ENCODE results near the gene ZNF423.

DNA sequence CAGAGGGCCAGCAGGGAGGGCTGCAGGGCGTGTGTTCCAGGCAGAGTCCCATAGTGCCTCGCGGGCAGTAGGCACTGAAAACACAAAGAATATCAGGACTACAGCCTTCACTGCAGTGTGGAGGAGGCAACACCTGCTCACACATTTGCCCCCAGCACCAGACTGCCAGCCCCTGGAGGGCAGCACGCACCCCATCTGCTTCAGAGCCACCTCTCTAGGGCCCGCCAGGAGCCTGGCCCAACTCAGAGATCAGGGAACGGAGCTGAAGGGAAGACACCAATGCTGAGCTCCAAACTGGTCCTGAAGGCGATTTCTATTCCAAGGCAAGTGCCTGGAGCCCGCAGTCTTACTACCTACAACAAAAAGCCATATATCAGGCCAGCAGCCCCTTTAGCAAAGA, 130.3 kb downstream of the ZNF423 start:
- TF ChIP-seq SIN3A (IDR thresholded peaks at IDR 0.05; ENCODE audit: borderline replicate concordance, insufficient read depth, low read depth, low read length) (no peak), POLR2AphosphoS5 (IDR thresholded peaks at IDR 0.05; ENCODE audit: low read depth, low read length) (no peak)
- TF ChIP-seq, protein P1, sequence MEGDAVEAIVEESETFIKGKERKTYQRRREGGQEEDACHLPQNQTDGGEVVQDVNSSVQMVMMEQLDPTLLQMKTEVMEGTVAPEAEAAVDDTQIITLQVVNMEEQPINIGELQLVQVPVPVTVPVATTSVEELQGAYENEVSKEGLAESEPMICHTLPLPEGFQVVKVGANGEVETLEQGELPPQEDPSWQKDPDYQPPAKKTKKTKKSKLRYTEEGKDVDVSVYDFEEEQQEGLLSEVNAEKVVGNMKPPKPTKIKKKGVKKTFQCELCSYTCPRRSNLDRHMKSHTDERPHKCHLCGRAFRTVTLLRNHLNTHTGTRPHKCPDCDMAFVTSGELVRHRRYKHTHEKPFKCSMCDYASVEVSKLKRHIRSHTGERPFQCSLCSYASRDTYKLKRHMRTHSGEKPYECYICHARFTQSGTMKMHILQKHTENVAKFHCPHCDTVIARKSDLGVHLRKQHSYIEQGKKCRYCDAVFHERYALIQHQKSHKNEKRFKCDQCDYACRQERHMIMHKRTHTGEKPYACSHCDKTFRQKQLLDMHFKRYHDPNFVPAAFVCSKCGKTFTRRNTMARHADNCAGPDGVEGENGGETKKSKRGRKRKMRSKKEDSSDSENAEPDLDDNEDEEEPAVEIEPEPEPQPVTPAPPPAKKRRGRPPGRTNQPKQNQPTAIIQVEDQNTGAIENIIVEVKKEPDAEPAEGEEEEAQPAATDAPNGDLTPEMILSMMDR (IDR thresholded peaks at IDR 0.05) = no peak
- TF ChIP-seq, protein P2, sequence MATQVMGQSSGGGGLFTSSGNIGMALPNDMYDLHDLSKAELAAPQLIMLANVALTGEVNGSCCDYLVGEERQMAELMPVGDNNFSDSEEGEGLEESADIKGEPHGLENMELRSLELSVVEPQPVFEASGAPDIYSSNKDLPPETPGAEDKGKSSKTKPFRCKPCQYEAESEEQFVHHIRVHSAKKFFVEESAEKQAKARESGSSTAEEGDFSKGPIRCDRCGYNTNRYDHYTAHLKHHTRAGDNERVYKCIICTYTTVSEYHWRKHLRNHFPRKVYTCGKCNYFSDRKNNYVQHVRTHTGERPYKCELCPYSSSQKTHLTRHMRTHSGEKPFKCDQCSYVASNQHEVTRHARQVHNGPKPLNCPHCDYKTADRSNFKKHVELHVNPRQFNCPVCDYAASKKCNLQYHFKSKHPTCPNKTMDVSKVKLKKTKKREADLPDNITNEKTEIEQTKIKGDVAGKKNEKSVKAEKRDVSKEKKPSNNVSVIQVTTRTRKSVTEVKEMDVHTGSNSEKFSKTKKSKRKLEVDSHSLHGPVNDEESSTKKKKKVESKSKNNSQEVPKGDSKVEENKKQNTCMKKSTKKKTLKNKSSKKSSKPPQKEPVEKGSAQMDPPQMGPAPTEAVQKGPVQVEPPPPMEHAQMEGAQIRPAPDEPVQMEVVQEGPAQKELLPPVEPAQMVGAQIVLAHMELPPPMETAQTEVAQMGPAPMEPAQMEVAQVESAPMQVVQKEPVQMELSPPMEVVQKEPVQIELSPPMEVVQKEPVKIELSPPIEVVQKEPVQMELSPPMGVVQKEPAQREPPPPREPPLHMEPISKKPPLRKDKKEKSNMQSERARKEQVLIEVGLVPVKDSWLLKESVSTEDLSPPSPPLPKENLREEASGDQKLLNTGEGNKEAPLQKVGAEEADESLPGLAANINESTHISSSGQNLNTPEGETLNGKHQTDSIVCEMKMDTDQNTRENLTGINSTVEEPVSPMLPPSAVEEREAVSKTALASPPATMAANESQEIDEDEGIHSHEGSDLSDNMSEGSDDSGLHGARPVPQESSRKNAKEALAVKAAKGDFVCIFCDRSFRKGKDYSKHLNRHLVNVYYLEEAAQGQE (IDR thresholded peaks at IDR 0.05; ENCODE audit: insufficient read depth in 1 of 2, low read depth in 2 of 2, low read length in 1 of 2) = no peak
